SK-N-MC (cell line): ENCODE measurements around the gene BMP2K.

Experiments used
- EZH2 ChIP-seq: fragments of 200-600 bp; sonication (generic); IDR thresholded peaks from one replicate; pipeline ENCODE4 v1.6.1; 2017; ENCODE audit warnings: antibody characterized with exemption
- POLR2AphosphoS5 ChIP-seq: IDR thresholded peaks from 2 replicates; pipeline ENCODE4 v1.6.1; 2012; ENCODE audit warnings: mild to moderate bottlenecking, low read depth, low read length, borderline replicate concordance

- no peak for TF ChIP-seq EZH2
- TF ChIP-seq POLR2AphosphoS5: no peak
These were observed 88.4 kb downstream of the BMP2K start for GRCh38 chr4:78864405-78865024.
